GM21423 (cell line): ENCODE data around the gene RNGTT.
"Not testable (repeated sequence)": the region's sequence is repeated elsewhere in the genome, so short reads cannot be mapped to it uniquely, and the experiment has no call there.

Source experiments
- ATAC-seq: cut with Tn5 transposase; IDR thresholded peaks from one replicate; pipeline ENCODE4 v1.9.1; 2021; ENCODE audit warnings: mild to moderate bottlenecking, moderate library complexity; ENCODE audit not compliant: unreplicated experiment

RNGTT gene

DNA sequence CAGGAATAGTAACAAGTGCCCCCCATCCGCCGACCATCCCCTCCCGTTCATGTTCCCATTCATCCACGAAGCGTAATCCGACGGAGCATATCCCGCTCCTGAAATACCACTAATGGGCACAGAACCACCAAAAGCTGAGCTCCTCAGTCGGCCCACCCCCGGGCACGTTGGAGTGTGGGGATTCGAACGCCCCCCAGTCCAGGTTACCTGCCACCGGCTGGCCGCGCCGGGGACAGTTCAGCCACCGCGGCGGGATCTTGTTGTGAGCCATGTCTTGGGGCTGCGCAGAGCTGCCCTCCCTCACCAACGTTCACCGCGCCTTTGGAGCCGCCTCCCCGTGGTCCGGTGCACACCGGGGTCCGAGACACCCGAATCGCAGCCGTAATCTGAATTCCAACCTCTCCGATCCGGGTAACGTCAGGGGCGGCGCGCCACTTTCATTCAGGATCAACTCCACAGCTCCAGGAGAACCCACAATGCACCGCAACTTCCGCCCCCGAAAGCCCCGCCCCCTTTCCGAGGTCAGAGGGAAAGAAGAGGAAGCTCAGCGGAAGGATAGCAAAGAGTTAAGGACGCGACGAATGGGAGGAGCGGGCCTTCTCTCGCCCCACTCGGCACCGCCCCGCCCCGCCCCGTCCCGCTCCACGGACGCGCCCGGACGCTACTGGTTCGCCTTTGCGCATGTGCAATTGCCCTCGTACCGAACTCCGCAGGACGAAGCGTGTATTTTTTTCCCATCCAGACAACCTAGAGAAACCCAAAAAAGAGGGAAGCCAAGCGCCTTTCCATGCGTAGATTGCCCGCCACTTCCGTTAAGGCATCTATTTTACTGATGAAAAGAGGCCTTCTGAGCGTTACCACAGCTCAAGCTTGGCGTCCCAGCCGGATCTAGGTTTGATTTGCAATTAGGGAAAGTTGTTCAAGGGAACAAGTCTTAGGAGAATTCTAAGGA, at the start of gene RNGTT:
RNGTT (minus strand) TSS at position 480 of the 952 bp plus-strand sequence; CDS start at position 271, 209 bp downstream.
- ATAC-seq = peak; percentile 99

DNA sequence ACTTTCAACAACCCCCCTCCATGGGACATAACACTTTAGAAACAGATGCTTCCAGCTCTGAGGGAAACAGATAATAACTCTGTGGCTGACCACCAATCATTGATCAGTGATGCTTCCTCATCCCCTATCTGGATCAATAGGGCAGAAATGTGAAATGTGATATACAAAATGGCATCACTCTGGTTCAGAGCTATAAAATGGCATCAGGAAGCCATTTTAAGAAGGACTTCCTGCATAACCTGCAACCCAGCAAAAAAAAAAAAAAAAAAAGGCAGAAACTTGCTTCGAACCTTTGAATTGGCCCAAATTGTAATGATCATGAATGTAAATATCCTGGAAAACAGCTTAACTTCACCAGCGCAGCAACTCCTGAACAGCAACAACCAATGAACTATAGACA, 48.0 kb upstream of the RNGTT start:
- ATAC-seq = no peak

DNA sequence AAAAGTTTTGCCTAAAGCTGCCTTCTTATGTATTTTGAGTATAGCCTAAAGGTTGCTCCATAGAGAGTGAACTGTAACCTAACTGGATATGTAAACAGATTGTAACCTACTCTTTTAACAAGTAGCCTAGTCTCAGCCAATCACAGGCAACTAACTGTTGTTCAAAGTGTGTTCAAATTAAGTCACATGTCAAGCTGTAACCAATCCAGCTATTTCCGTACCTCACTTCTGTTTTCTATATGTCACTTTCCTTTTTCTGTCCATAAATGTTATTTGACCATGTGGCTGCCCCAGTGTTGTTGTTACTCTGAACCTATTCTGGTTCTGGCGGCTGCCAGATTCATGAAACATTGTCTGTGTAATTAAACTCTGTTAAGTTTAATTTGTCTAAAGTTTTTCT, 47.4 kb upstream of the RNGTT start:
- no peak for ATAC-seq

- ATAC-seq = no peak
Measured at GRCh38 chr6:89009624-89010059, 46.2 kb upstream of the RNGTT start.

DNA sequence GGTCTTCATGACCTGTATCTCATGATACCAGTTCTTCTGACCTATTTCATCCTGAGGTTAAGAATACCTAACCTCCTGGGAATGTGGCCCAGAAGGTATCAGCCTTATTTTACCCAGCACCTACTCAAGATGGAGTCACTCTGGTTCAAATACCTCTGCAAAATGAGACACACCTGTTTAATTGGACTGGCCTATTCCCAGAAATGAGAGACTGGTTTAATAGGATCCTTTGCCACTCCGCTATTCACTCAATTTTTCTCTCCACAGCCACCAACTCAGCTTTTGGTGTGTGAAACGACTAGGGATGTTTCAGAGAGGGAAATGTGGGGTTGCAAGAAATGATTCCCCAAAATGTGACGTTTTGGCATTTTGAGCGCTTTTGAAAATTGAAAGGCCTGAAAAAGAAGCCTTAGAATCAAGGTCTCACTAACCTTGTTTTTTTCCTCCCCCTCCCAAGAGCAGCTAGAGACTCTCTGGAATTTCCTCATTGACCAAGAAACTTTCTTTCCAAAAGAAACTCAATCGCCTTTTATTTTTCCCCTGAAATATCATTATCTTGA, 45.5 kb upstream of the RNGTT start:
- ATAC-seq = no peak

DNA sequence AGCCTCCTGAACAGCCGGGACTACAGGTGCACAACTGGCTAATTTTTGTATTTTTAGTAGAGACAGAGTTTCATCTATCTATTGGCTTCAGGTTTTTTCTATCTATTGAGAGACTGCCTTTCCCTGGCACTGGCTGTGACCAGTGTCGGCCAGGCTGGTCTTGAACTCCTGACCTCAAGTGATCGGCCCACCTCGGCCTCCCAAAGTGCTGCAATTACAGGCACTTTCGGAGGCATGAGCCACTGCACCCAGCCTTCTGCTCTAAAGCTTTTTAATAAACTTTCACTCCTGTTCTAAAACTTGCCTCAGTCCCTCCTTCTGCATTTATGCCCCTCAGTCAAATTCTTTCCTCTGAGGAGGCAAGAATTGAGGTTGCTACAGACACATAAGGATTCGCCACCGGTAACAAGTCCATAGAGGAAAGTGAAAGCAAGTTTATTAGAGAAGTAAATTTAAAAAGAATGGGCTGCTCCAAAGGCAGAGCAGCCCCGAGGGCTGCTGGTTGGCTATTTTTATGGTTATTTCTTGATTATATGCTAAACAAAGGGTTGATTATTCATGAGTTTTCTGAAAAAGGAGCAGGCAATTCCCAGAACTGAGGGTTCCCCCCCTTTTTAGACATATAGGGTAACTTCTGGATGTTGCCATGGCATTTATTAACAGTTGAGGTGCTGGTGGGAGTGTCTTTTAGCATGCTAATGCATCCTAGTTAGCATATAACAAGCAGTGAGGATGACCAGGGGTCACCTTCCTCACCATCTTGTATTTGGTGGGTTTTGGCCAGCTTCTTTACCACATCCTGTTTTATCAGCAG, 44.8 kb upstream of the RNGTT start:
- no peak for ATAC-seq

GRCh38 chr6:89007209-89008000, 44.0 kb upstream of the RNGTT start:
- no peak for ATAC-seq

DNA sequence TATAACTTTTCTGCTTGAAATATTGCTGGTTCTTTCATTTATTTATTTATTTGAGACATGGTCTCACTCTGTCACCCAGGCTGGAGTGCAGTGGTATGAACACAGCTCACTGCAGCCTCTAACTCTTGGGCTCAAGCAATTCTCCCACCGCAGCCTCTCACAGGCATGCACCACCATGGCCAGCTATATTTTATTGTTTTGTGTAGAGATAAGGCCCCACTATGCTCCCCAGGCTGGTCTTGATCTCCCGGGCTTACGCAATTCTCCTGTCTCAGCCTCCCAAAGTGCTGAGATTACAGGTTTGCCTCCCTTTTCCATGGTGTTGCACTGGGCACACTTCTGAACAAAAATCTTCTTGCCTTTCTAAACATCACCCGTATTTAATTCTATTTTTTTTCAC, 39.1 kb upstream of the RNGTT start:
- no peak for ATAC-seq

DNA sequence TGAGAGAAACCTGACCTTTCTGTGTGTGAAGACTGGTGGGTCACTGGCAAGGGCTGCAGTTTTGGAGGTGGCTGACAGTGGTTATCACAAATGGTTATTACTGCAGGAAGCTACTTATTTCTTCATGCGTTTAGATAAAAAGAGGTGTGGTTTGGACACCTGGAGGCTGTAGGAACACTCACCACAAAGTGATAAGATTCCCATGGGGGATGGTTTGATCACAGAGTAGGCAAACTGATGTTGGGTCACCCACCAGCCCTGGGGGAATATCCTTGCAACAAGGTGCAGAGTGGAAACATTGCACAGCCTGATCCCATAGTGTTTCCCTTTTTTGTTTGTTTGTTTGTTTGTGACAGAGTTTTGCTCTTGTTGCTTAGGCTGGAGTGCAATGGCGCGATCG, 33.9 kb upstream of the RNGTT start:
- ATAC-seq = no peak

GRCh38 chr6:88992741-88993552, 29.5 kb upstream of the RNGTT start:
- ATAC-seq = no peak

DNA sequence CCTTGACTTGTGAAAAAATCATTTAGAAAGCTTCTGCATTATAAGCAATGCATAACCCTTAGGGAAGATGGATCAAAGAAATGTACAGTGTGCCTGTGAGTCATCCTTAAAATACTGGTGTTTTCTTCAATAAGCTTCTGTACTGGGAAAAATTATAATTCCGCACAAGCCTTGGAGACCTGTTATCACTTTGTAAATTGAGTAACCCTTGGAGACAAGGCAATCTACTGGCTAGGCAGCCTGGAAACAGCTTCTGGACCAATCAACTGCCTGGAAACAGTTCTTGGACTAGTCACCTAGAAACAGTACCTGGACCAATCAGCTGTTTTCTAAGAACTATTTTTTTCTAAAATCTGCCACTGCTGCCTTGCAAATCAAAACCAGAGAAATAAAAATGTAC, 25.8 kb upstream of the RNGTT start:
- ATAC-seq = no peak

DNA sequence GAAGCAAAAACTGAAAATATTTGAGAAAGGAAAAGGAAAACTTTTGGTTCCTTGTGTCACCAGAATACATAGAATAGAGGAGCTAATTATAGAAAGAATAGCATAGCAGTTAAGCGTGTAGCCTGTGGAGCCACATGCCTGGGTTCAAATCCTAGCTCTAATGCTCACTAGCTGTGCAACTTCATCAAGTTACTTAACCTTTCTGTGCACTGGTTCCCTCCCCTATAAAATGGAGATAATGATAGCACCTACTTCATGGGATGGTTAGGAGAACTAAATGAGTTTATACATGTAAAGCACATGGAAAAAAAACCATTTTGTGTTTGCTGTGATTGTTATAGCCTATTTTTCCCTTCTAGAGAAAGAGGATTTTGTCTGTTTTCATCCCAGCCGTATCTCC, 24.5 kb upstream of the RNGTT start:
- no peak for ATAC-seq

- no peak for ATAC-seq
Measured at GRCh38 chr6:88985901-88986300, 22.5 kb upstream of the RNGTT start.

GRCh38 chr6:88984606-88985005, 21.2 kb upstream of the RNGTT start:
- ATAC-seq = no peak

- ATAC-seq = no peak
Measured at GRCh38 chr6:88984152-88984551, 20.7 kb upstream of the RNGTT start.

DNA sequence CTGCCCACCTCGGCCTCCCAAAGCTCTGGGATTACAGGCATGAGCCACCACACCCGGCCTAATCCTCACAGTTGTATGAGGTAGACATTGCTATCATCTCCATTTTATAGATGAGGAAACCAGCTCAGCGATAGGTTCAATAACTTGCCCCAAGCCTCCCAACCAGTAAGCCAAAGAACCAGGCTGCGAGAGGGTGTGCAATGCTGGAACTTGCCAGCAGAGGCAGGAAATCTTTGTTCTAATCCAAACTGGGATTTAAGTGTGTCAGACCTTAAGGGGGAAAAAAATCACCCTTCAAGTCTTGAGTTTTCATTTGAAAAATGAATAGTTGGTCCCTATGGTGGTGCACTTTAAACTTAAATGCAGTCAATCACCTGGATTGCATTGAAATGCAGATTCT, 20.1 kb upstream of the RNGTT start:
- ATAC-seq = no peak

GRCh38 chr6:88983129-88983528, 19.7 kb upstream of the RNGTT start:
- ATAC-seq = not testable (repeated sequence)

DNA sequence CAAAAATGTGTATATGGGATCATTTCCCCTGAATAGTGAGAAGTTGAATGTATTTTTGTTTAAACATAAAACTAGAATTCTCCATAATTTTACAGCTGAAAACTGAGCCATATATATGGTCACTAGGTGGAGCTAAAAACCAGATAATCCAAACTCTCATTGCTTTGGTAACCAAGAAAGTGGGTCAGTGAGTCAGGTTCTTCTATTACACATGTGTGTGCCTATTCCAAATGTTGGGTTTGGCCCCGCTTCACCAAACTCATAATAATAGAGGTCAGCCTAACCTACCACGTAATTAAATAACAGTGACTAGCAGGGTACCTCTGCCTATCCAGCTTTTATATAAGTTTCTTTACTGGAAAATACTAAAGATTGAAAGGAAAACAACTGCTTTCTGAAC, 19.3 kb upstream of the RNGTT start:
- ATAC-seq = peak; percentile 51

GRCh38 chr6:88975369-88975768, 12.0 kb upstream of the RNGTT start:
- ATAC-seq = no peak
